Astrocyte of the cerebellum (primary cell): ENCODE measurements around the gene EFNB2.

ENCODE experiments used
- DNase-seq: peaks from one replicate; pipeline ENCODE4 v3.0.0-alpha.2; 2011; ENCODE audit warnings: low read depth
- H3K4me3 ChIP-seq: 2 replicates; pipeline ENCODE4 v1.5.1; 2011; ENCODE audit warnings: mild to moderate bottlenecking, low read depth, low read length, moderate library complexity
- CTCF ChIP-seq: IDR thresholded peaks from 2 replicates; pipeline ENCODE4 v1.5.1; 2012; ENCODE audit warnings: low read length, low read depth, moderate library complexity, mild to moderate bottlenecking; ENCODE audit errors: missing control alignments
- in situ Hi-C: cut with HindIII; loops from 2 replicates; pipeline ENCODE4 v1.10.0; 2017; ENCODE audit warnings: low sequenced_read_pairs

Gene EFNB2

GRCh38 chr13:106464076-106464475, 71.4 kb downstream of the EFNB2 start:
- DNase-seq = peak; percentile 93
- H3K4me3 ChIP-seq = no peak overlapping the region
- in situ Hi-C loops = no loop called here
- no peak for TF ChIP-seq CTCF

GRCh38 chr13:106462710-106463109, 72.8 kb downstream of the EFNB2 start:
- no peak overlapping the region for H3K4me3 ChIP-seq
- TF ChIP-seq CTCF = no peak
- DNase-seq = no peak
- in situ Hi-C loops = no loop called here

GRCh38 chr13:106455777-106456176, 79.7 kb downstream of the EFNB2 start:
- in situ Hi-C loops = no loop called here
- no peak for DNase-seq
- no peak overlapping the region for H3K4me3 ChIP-seq
- TF ChIP-seq CTCF = no peak

- H3K4me3 ChIP-seq = no peak overlapping the region
- no peak for DNase-seq
- in situ Hi-C loops = no loop called here
- no peak for TF ChIP-seq CTCF
Observed at GRCh38 chr13:106455190-106455589, 80.3 kb downstream of the EFNB2 start.

- no peak for TF ChIP-seq CTCF
- H3K4me3 ChIP-seq = no peak overlapping the region
- DNase-seq = no peak
- in situ Hi-C loops = no loop called here
Observed at GRCh38 chr13:106453101-106453500, 82.4 kb downstream of the EFNB2 start.

- no peak overlapping the region for H3K4me3 ChIP-seq
- in situ Hi-C loops = no loop called here
- no peak for TF ChIP-seq CTCF
- no peak for DNase-seq
Observed at GRCh38 chr13:106450991-106451390, 84.5 kb downstream of the EFNB2 start.

- no peak for TF ChIP-seq CTCF
- H3K4me3 ChIP-seq = no peak overlapping the region
- in situ Hi-C loops = no loop called here
- no peak for DNase-seq
Observed at GRCh38 chr13:106449096-106449495, 86.4 kb downstream of the EFNB2 start.
